Kidney (tissue), 14 donors: ENCODE results near the gene SOAT2. TPM values are rescaled to one million over a fixed set of nuclear protein-coding genes. Genes with fewer than 3 reads are reported as not detected.

Source experiments
- DNase-seq, 5 donors: peaks; one replicate each; pipeline ENCODE4 v3.0.0-alpha.2; 2013 to 2020
- FAIRE-seq: peaks from 2 replicates; lab custom pipeline; 2012; peaks lifted over from hg19 to GRCh38; lab: Jason Lieb, UNC
- H3K27ac ChIP-seq, 2 donors: one replicate each; pipeline ENCODE4 v1.7.0; 2013; ENCODE audit warnings: low read depth in 2 of 2, low read length in 2 of 2, inconsistent platforms in 1 of 2
- H3K27me3 ChIP-seq: one replicate; pipeline ENCODE4 v1.7.1; 2013; ENCODE audit warnings: low read length, inconsistent platforms; ENCODE audit not compliant: control insufficient read depth, insufficient read depth
- H3K36me3 ChIP-seq, 3 donors: one replicate each; pipeline versions ENCODE4 v1.7.0 to v1.7.1; 2013; ENCODE audit warnings: low read length in 3 of 3, control low read depth in 1 of 3, inconsistent platforms in 1 of 3; ENCODE audit not compliant: insufficient read depth in 3 of 3, control insufficient read depth in 2 of 3
- H3K4me1 ChIP-seq, 3 donors: one replicate each; pipeline versions ENCODE4 v1.7.0 to v1.7.1; 2013; ENCODE audit warnings: low read length in 3 of 3, inconsistent platforms in 1 of 3, low read depth in 1 of 3; ENCODE audit not compliant: control insufficient read depth in 2 of 3, insufficient read depth in 2 of 3
- H3K4me3 ChIP-seq, 3 donors: one replicate each; pipeline versions ENCODE4 v1.7.0 to v1.8.1; 2013; ENCODE audit warnings: low read length in 3 of 3, control low read depth in 1 of 3, inconsistent platforms in 1 of 3
- H3K9ac ChIP-seq, 3 donors: one replicate each; pipeline versions ENCODE4 v1.7.0 to v1.7.1; 2013; ENCODE audit warnings: low read length in 3 of 3, control low read depth in 1 of 3, inconsistent platforms in 1 of 3
- H3K9me3 ChIP-seq, 3 donors: one replicate each; pipeline versions ENCODE4 v1.7.0 to v1.7.1; 2013; ENCODE audit warnings: low read length in 3 of 3, control low read depth in 1 of 3, inconsistent platforms in 1 of 3; ENCODE audit not compliant: control insufficient read depth in 2 of 3, insufficient read depth in 1 of 3
- CTCF ChIP-seq: IDR thresholded peaks from 3 replicates; pipeline ENCODE4 v1.5.1; 2012; ENCODE audit warnings: mild to moderate bottlenecking, moderate library complexity, borderline replicate concordance; ENCODE audit not compliant: insufficient read depth; ENCODE audit errors: extremely low read depth
- intact Hi-C: fragments of 100-400 bp; cut with DNase I; formaldehyde crosslinking; loops from one replicate; pipeline ENCODE4 v1.11.1; 2022
- polyA plus RNA-seq: library from polyadenylated mRNA; stranded (reverse); fragments of 350-450 nt; fragmentation: Illumina TruSeq; extraction: RNeasy Lipid Tissue Mini Kit (QIAGEN cat#74804); gene quantifications from one replicate; pipeline ENCODE4 v1.2.3, GENCODE V29; 2014; ENCODE audit warnings: low read depth, low replicate concordance; ENCODE audit not compliant: insufficient read depth
- total RNA-seq: library from RNA; stranded (reverse); fragmentation: NEBNext Ultra II Directional; extraction: Animal tissue kit (Norgen Biotek cat#: 25700); gene quantifications from one replicate; pipeline ENCODE4 v1.2.1, GENCODE V29; 2021
- donor health status: control.
- donor health status: control.
- donor health status: control.
- donor health status: control.
- donor health status: control.
- donor health status: DM: yes; HTN: yes; CAD: no.
- donor health status: Normal renal cell carcinoma (clear cell type).

Gene SOAT2
- total and polyA plus RNA-seq, 2 donors from 2014 or later, result 0.19 to 0.26 TPM

GRCh38 chr12:53070877-53071492 is 32.3 kb upstream of the SOAT2 start:
- intact Hi-C loops, result no loop called here
- FAIRE-seq (no peak), DNase-seq (peak in 1 of 5 donors; percentile 69)
- Histone ChIP-seq H3K4me3 (no peak overlapping the region), H3K4me1 (peaks cover 0 to 23% (median 0%) of the 10 kb centered on the region in 3 donors), H3K27ac (no peak overlapping the region), H3K9me3 (no peaks in the 10 kb centered on the region), H3K27me3 (no peaks in the 10 kb centered on the region), H3K9ac (no peak overlapping the region), H3K36me3 (peaks cover 0 to 25% (median 11%) of the 10 kb centered on the region in 3 donors)
- no peak for TF ChIP-seq CTCF

GRCh38 chr12:53071591-53072551 is 31.4 kb upstream of the SOAT2 start:
- peak overlapping the region; percentile 58 to 70 for H3K27ac ChIP-seq
- H3K36me3 ChIP-seq, result peaks cover 0 to 24% (median 18%) of the 10 kb centered on the region in 3 donors
- peak in 1 of 5 donors; percentile 93 for DNase-seq
- no peak overlapping the region for H3K9ac ChIP-seq
- no peak for FAIRE-seq
- intact Hi-C loops, result no loop called here
- H3K4me3 ChIP-seq, result peak overlapping the region in 1 of 3 donors; percentile 3
- H3K4me1 ChIP-seq, result peaks cover 0 to 20% (median 0%) of the 10 kb centered on the region in 3 donors
- no peak for TF ChIP-seq CTCF
- H3K27me3 ChIP-seq, result no peaks in the 10 kb centered on the region
- no peaks in the 10 kb centered on the region for H3K9me3 ChIP-seq

GRCh38 chr12:53073881-53074280 is 29.4 kb upstream of the SOAT2 start:
- Histone ChIP-seq H3K4me1 (peaks cover 0 to 22% (median 0%) of the 10 kb centered on the region in 3 donors), H3K9ac (no peak overlapping the region), H3K36me3 (peaks cover 0 to 26% (median 18%) of the 10 kb centered on the region in 3 donors)

More at GRCh38 chr12:53073881-53074280, 29.4 kb upstream of the SOAT2 start:
- DNase-seq (no peak), FAIRE-seq (no peak)
- H3K27me3 ChIP-seq, result no peaks in the 10 kb centered on the region
- no peak for TF ChIP-seq CTCF
- intact Hi-C loops, result no loop called here
- H3K9me3 ChIP-seq, result no peaks in the 10 kb centered on the region
- H3K27ac ChIP-seq, result no peak overlapping the region
- no peak overlapping the region for H3K4me3 ChIP-seq
